HL-60 (cell line): Measurements from ENCODE around the gene SFTPB.

Experiments
- DNase-seq, 2 experiments: peaks; one replicate each; pipeline ENCODE4 v3.0.0-alpha.2; 2010 to 2020; ENCODE audit warnings: low read depth in 1 of 2, low spot score in 1 of 2
- H3K27ac ChIP-seq: fragments of 250-450 bp; sonication (Bioruptor Pico); replicated peaks from 2 replicates; pipeline ENCODE4 v1.5.1; 2020; ENCODE audit warnings: mild to moderate bottlenecking, moderate library complexity
- H3K27me3 ChIP-seq: fragments of 250-450 bp; sonication (Bioruptor Pico); 2 replicates; pipeline ENCODE4 v1.5.1; 2021; ENCODE audit warnings: mild to moderate bottlenecking, moderate library complexity; ENCODE audit not compliant: insufficient read depth, poor library complexity, severe bottlenecking
- H3K4me3 ChIP-seq: replicated peaks from 2 replicates; pipeline ENCODE4 v1.5.1; 2011; ENCODE audit warnings: mild to moderate bottlenecking, control low read depth, low read length; ENCODE audit not compliant: insufficient read depth
- GABPA ChIP-seq: IDR thresholded peaks from 2 replicates; pipeline ENCODE4 v1.6.1; 2012; ENCODE audit warnings: low read depth
- POLR2AphosphoS5 ChIP-seq: IDR thresholded peaks from 2 replicates; pipeline ENCODE4 v1.6.1; 2012; ENCODE audit warnings: low read depth
- SPI1 ChIP-seq: IDR thresholded peaks from 2 replicates; pipeline ENCODE4 v1.6.1; 2012; ENCODE audit warnings: low read depth, mild to moderate bottlenecking, borderline replicate concordance
- TF ChIP-seq, protein P1 (sequence below): IDR thresholded peaks from one replicate; pipeline ENCODE4 v1.5.1; 2011; ENCODE audit warnings: low read length, control low read depth, inconsistent platforms; ENCODE audit not compliant: insufficient read depth
- TF ChIP-seq, protein P2 (sequence below): IDR thresholded peaks from 2 replicates; pipeline ENCODE4 v1.6.1; 2012; ENCODE audit warnings: low read depth; ENCODE audit not compliant: insufficient replicate concordance

Gene SFTPB

DNA sequence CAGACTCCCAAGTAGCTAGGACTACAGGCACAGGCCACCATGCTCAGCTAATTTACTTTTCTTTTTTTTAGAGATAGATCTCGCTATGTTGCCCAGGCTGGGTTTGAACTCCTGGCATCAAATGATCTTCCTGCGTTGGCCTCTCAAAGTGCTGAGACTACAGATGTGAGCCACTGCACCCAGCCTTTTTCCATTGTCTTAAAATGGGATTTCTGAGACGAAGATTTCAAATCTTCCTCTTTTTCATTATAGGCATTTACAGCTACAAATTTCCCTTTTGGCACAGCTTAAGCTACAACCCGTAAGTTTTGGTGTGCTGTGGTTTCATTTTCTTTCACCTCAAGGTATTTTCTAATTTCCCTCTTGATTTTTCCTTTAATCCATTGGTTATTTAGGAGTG, 34.8 kb upstream of the SFTPB start:
- H3K4me3 ChIP-seq = no peak overlapping the region
- no peak for DNase-seq
- H3K27ac ChIP-seq = peak overlapping the region; percentile 16
- no peak for TF ChIP-seq GABPA
- TF ChIP-seq, protein P1, sequence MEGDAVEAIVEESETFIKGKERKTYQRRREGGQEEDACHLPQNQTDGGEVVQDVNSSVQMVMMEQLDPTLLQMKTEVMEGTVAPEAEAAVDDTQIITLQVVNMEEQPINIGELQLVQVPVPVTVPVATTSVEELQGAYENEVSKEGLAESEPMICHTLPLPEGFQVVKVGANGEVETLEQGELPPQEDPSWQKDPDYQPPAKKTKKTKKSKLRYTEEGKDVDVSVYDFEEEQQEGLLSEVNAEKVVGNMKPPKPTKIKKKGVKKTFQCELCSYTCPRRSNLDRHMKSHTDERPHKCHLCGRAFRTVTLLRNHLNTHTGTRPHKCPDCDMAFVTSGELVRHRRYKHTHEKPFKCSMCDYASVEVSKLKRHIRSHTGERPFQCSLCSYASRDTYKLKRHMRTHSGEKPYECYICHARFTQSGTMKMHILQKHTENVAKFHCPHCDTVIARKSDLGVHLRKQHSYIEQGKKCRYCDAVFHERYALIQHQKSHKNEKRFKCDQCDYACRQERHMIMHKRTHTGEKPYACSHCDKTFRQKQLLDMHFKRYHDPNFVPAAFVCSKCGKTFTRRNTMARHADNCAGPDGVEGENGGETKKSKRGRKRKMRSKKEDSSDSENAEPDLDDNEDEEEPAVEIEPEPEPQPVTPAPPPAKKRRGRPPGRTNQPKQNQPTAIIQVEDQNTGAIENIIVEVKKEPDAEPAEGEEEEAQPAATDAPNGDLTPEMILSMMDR = no peak
- TF ChIP-seq, protein P2, sequence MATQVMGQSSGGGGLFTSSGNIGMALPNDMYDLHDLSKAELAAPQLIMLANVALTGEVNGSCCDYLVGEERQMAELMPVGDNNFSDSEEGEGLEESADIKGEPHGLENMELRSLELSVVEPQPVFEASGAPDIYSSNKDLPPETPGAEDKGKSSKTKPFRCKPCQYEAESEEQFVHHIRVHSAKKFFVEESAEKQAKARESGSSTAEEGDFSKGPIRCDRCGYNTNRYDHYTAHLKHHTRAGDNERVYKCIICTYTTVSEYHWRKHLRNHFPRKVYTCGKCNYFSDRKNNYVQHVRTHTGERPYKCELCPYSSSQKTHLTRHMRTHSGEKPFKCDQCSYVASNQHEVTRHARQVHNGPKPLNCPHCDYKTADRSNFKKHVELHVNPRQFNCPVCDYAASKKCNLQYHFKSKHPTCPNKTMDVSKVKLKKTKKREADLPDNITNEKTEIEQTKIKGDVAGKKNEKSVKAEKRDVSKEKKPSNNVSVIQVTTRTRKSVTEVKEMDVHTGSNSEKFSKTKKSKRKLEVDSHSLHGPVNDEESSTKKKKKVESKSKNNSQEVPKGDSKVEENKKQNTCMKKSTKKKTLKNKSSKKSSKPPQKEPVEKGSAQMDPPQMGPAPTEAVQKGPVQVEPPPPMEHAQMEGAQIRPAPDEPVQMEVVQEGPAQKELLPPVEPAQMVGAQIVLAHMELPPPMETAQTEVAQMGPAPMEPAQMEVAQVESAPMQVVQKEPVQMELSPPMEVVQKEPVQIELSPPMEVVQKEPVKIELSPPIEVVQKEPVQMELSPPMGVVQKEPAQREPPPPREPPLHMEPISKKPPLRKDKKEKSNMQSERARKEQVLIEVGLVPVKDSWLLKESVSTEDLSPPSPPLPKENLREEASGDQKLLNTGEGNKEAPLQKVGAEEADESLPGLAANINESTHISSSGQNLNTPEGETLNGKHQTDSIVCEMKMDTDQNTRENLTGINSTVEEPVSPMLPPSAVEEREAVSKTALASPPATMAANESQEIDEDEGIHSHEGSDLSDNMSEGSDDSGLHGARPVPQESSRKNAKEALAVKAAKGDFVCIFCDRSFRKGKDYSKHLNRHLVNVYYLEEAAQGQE = no peak
- TF ChIP-seq POLR2AphosphoS5 = no peak
- no peak for TF ChIP-seq SPI1
- H3K27me3 ChIP-seq = no peaks in the 10 kb centered on the region

DNA sequence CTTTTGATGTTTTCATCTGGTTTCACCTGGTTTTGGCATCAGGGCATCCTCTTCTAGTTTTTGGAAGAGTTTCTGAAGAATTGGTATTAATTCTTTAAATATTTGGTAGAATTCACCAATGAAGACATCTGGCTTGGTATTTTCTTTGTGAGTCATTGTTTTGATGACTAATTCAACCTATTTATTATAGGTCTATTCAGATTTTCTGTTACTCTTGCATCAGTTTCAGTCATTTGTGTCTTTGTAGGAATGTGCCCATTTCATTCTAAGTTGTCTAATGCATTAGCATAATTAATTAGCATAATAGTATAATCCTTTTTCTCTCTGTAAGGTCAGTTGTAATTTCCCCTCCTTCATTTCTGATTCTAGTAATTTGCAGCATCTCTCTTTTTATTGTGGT, 34.2 kb upstream of the SFTPB start:
- TF ChIP-seq GABPA = no peak
- TF ChIP-seq POLR2AphosphoS5 = no peak
- TF ChIP-seq, protein P1 = no peak
- TF ChIP-seq, protein P2 = no peak
- TF ChIP-seq SPI1 = no peak
- no peak overlapping the region; the same call in 1 of the 2 replicates for H3K27ac ChIP-seq
- H3K4me3 ChIP-seq = no peak overlapping the region
- no peak for DNase-seq
- H3K27me3 ChIP-seq = no peaks in the 10 kb centered on the region

DNA sequence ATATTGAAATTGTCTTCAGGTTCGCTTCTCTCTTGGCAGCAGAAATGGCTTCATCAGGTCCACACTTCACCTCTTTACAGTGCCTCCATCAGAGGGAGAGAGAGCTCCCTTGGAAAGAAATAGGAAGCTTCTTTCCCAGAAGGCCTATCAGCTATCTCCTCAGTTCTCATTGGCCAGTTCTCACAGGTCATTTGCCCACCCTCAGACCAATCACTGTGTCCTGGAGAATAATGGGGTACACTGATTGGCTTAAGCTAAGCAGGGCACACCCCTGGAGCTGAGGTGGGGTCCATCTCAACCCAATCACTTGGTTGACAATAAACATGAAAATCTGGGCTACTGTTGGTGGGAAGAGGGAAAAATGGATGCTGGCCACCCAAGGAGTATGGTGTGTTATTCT, 31.3 kb upstream of the SFTPB start:
- Histone ChIP-seq H3K4me3 (no peak overlapping the region), H3K27me3 (no peaks in the 10 kb centered on the region), H3K27ac (peak overlapping the region; percentile 76)
- DNase-seq = no peak
- TF ChIP-seq GABPA (no peak), SPI1 (no peak), POLR2AphosphoS5 (no peak)
- TF ChIP-seq, protein P1 = no peak
- TF ChIP-seq, protein P2 = no peak
